ENCODE results near the gene NLRP9. TPM values are rescaled to one million over a fixed set of nuclear protein-coding genes. Genes with fewer than 3 reads are reported as not detected.

NLRP9 gene
- total RNA-seq, 4 donors from 2014 or later = not detected

DNA sequence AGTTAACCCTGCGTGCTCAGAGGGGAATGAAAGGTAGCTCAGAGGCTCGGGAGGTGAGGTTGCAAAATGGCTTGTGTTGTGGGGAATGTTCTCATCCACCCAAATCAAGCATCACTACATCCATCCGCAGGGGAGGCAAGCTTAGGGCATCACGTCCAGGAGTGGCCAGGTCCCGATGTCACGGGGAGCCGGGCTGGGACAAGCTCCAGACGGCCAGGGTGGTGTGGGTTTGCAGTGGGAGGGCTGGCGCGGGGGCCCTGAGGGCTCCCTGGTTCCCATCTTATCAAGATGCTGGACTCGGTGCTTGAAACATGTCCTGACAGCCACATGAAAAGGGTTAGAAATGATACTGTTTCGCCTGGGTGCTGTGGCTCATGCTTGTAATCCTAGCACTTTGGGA lies 37.4 kb downstream of the NLRP9 start:
- intact Hi-C loops (cut with DNase I; ENCODE audit: low total_unique reads) = no loop called here
- no peak for DNase-seq

DNA sequence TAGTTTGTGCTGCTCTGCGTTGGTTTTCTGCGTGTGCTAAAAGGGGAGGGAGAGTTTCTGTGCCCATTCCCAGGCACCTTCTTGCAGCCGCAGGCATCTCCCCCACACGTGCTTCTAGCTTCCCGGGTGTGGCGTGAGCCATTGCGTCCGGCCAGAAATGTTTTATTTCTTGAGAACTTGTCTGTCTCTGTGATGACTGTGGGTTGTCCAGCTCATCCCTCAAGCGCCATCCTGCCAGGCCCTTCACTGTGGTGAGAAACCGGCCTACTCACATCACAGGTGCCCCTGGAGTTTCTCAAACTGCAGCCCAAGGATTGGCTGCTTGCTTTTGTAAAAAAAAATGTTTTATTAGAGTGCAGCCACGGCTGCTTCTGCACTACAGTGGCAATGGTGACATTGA lies 39.0 kb downstream of the NLRP9 start:
- WGBS, 2 donors (ENCODE audit: low coverage in 1 of 2) = 87% methylated on average over 6 to 11 of the region's 11 CpGs
- in situ Hi-C loops (cut with MboI; ENCODE audit: low pct_ligation_motif_present in 1 of 4, low pct_unique_long_range_greater_than_20kb in 1 of 4, low sequenced_read_pairs in 3 of 4) = no loop called here
- H3K9me3 ChIP-seq = no peaks in the 10 kb centered on the region
- no peak overlapping the region for H3K27ac ChIP-seq
- peaks cover 0 to 22% (median 5%) of the 10 kb centered on the region in 4 donors for H3K4me1 ChIP-seq
- DNase-seq = no peak
- intact Hi-C loops (cut with DNase I; ENCODE audit: low total_unique reads) = no loop called here
- peaks cover 0 to 11% (median 5%) of the 10 kb centered on the region in 4 donors for H3K36me3 ChIP-seq
- TF ChIP-seq EP300 (IDR thresholded peaks at IDR 0.05; ENCODE audit: low read depth) (no peak), POLR2AphosphoS5 (IDR thresholded peaks at IDR 0.05) (no peak), POLR2A (IDR thresholded peaks at IDR 0.05) (no peak), CTCF (IDR thresholded peaks at IDR 0.05) (no peak)
- H3K4me3 ChIP-seq = no peak overlapping the region
- H3K27me3 ChIP-seq = no peaks in the 10 kb centered on the region

More for the DNA sequence above, 37.4 kb downstream of the NLRP9 start:
- Histone ChIP-seq H3K36me3 (peaks cover 0 to 17% (median under 1%) of the 10 kb centered on the region in 4 donors), H3K9me3 (no peaks in the 10 kb centered on the region), H3K27ac (no peak overlapping the region), H3K4me1 (peaks cover 0 to 22% (median 5%) of the 10 kb centered on the region in 4 donors), H3K4me3 (no peak overlapping the region), H3K27me3 (no peaks in the 10 kb centered on the region)
- in situ Hi-C loops (cut with MboI; ENCODE audit: low pct_ligation_motif_present in 1 of 4, low pct_unique_long_range_greater_than_20kb in 1 of 4, low sequenced_read_pairs in 3 of 4) = no loop called here
- WGBS, 2 donors (ENCODE audit: low coverage in 1 of 2) = 94 to 100% methylated on average over 3 to 12 of the region's 12 CpGs
- TF ChIP-seq POLR2AphosphoS5 (IDR thresholded peaks at IDR 0.05) = no peak
- no peak for TF ChIP-seq POLR2A (IDR thresholded peaks at IDR 0.05)
- no peak for TF ChIP-seq CTCF (IDR thresholded peaks at IDR 0.05)
- no peak for TF ChIP-seq EP300 (IDR thresholded peaks at IDR 0.05; ENCODE audit: low read depth)

- H3K27me3 ChIP-seq = no peaks in the 10 kb centered on the region
- WGBS, 2 donors (ENCODE audit: low coverage in 1 of 2) = 90 to 93% methylated on average over 9 to 17 of the region's 17 CpGs
- H3K36me3 ChIP-seq = peaks cover 0 to 16% (median 5%) of the 10 kb centered on the region in 4 donors
- intact Hi-C loops (cut with DNase I; ENCODE audit: low total_unique reads) = no loop called here
- TF ChIP-seq EP300 (IDR thresholded peaks at IDR 0.05; ENCODE audit: low read depth) = no peak
- no peak for TF ChIP-seq POLR2AphosphoS5 (IDR thresholded peaks at IDR 0.05)
- no peak for TF ChIP-seq CTCF (IDR thresholded peaks at IDR 0.05)
- TF ChIP-seq POLR2A (IDR thresholded peaks at IDR 0.05) = no peak
- in situ Hi-C loops (cut with MboI; ENCODE audit: low pct_ligation_motif_present in 1 of 4, low pct_unique_long_range_greater_than_20kb in 1 of 4, low sequenced_read_pairs in 3 of 4) = no loop called here
- H3K4me1 ChIP-seq = peaks cover 0 to 14% (median 5%) of the 10 kb centered on the region in 4 donors
- DNase-seq = no peak
- H3K27ac ChIP-seq = no peak overlapping the region
- no peak overlapping the region for H3K4me3 ChIP-seq
- no peaks in the 10 kb centered on the region for H3K9me3 ChIP-seq
Measured at GRCh38 chr19:55698256-55698655, 39.9 kb downstream of the NLRP9 start.

- TF ChIP-seq POLR2AphosphoS5 (IDR thresholded peaks at IDR 0.05) = no peak
- TF ChIP-seq CTCF (IDR thresholded peaks at IDR 0.05) = no peak
- TF ChIP-seq EP300 (IDR thresholded peaks at IDR 0.05; ENCODE audit: low read depth) = no peak
- no peak for TF ChIP-seq POLR2A (IDR thresholded peaks at IDR 0.05)
- Histone ChIP-seq H3K9me3 (no peaks in the 10 kb centered on the region), H3K36me3 (peaks cover 0 to 21% (median 5%) of the 10 kb centered on the region in 4 donors), H3K4me3 (no peak overlapping the region), H3K27ac (no peak overlapping the region), H3K27me3 (no peaks in the 10 kb centered on the region), H3K4me1 (peaks cover 0 to 12% (median 5%) of the 10 kb centered on the region in 4 donors)
- intact Hi-C loops (cut with DNase I; ENCODE audit: low total_unique reads) (no loop called here), in situ Hi-C loops (cut with MboI; ENCODE audit: low pct_ligation_motif_present in 1 of 4, low pct_unique_long_range_greater_than_20kb in 1 of 4, low sequenced_read_pairs in 3 of 4) (no loop called here)
- DNase-seq = no peak
- WGBS, 2 donors (ENCODE audit: low coverage in 1 of 2) = 88% methylated on average over 8 of the region's 8 CpGs; no CpG with 5 or more reads in 1 of the 2 donors
Measured at GRCh38 chr19:55697698-55698097, 40.5 kb downstream of the NLRP9 start.

All from transverse colon (tissue), 4 donors.